ENCODE results near the gene RASA3.

DNA sequence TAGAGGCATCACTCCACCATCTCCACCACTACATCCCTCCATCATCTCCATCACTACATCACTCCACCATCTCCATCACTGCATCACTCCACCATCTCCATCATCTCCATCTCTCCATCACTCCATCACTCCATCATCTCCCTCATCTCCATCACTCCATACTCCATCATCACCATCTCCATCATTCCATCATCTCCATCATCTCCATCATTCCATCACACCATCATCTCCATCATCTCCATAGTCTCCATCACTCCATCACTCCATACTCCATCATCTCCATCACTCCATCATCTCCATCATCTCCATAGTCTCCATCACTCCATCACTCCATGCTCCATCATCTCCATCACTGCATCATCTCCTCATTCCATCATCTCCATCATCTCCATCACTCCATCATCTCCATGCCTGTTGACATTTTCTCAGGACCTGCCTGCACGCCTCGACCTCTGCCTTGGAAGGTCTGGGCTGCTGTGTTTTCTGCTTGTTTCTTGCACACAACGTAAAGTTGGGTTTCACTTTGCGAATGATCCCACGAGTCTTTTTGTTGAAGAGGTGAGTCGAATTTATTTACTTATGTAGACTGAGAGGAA lies 21.2 kb upstream of the RASA3 start:
- TF ChIP-seq, protein P1, sequence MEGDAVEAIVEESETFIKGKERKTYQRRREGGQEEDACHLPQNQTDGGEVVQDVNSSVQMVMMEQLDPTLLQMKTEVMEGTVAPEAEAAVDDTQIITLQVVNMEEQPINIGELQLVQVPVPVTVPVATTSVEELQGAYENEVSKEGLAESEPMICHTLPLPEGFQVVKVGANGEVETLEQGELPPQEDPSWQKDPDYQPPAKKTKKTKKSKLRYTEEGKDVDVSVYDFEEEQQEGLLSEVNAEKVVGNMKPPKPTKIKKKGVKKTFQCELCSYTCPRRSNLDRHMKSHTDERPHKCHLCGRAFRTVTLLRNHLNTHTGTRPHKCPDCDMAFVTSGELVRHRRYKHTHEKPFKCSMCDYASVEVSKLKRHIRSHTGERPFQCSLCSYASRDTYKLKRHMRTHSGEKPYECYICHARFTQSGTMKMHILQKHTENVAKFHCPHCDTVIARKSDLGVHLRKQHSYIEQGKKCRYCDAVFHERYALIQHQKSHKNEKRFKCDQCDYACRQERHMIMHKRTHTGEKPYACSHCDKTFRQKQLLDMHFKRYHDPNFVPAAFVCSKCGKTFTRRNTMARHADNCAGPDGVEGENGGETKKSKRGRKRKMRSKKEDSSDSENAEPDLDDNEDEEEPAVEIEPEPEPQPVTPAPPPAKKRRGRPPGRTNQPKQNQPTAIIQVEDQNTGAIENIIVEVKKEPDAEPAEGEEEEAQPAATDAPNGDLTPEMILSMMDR (IDR thresholded peaks at IDR 0.05) = no peak
- TF ChIP-seq, protein P2, sequence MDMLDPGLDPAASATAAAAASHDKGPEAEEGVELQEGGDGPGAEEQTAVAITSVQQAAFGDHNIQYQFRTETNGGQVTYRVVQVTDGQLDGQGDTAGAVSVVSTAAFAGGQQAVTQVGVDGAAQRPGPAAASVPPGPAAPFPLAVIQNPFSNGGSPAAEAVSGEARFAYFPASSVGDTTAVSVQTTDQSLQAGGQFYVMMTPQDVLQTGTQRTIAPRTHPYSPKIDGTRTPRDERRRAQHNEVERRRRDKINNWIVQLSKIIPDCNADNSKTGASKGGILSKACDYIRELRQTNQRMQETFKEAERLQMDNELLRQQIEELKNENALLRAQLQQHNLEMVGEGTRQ (CRISPR knock-in tag; IDR thresholded peaks at IDR 0.05) = no peak
- TF ChIP-seq EMX1 (CRISPR knock-in tag; IDR thresholded peaks at IDR 0.05) (no peak), ESRRA (CRISPR knock-in tag; IDR thresholded peaks at IDR 0.05; ENCODE audit: borderline replicate concordance) (no peak), SMAD3 (CRISPR knock-in tag; IDR thresholded peaks at IDR 0.05; ENCODE audit: borderline replicate concordance) (no peak), ZNF232 (CRISPR knock-in tag; IDR thresholded peaks at IDR 0.05) (no peak), NFE2L1 (CRISPR knock-in tag; IDR thresholded peaks at IDR 0.05) (no peak)
- TF ChIP-seq, protein P3, sequence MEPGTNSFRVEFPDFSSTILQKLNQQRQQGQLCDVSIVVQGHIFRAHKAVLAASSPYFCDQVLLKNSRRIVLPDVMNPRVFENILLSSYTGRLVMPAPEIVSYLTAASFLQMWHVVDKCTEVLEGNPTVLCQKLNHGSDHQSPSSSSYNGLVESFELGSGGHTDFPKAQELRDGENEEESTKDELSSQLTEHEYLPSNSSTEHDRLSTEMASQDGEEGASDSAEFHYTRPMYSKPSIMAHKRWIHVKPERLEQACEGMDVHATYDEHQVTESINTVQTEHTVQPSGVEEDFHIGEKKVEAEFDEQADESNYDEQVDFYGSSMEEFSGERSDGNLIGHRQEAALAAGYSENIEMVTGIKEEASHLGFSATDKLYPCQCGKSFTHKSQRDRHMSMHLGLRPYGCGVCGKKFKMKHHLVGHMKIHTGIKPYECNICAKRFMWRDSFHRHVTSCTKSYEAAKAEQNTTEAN (CRISPR knock-in tag; IDR thresholded peaks at IDR 0.05) = no peak
- TF ChIP-seq, protein P4, sequence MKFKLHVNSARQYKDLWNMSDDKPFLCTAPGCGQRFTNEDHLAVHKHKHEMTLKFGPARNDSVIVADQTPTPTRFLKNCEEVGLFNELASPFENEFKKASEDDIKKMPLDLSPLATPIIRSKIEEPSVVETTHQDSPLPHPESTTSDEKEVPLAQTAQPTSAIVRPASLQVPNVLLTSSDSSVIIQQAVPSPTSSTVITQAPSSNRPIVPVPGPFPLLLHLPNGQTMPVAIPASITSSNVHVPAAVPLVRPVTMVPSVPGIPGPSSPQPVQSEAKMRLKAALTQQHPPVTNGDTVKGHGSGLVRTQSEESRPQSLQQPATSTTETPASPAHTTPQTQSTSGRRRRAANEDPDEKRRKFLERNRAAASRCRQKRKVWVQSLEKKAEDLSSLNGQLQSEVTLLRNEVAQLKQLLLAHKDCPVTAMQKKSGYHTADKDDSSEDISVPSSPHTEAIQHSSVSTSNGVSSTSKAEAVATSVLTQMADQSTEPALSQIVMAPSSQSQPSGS (CRISPR knock-in tag; IDR thresholded peaks at IDR 0.05; ENCODE audit: borderline replicate concordance, low read depth) = no peak
- TF ChIP-seq, protein P5, sequence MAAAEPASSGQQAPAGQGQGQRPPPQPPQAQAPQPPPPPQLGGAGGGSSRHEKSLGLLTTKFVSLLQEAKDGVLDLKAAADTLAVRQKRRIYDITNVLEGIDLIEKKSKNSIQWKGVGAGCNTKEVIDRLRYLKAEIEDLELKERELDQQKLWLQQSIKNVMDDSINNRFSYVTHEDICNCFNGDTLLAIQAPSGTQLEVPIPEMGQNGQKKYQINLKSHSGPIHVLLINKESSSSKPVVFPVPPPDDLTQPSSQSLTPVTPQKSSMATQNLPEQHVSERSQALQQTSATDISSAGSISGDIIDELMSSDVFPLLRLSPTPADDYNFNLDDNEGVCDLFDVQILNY (CRISPR knock-in tag; IDR thresholded peaks at IDR 0.05) = no peak
- TF ChIP-seq, protein P6, sequence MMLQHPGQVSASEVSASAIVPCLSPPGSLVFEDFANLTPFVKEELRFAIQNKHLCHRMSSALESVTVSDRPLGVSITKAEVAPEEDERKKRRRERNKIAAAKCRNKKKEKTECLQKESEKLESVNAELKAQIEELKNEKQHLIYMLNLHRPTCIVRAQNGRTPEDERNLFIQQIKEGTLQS (CRISPR knock-in tag; conservative IDR thresholded peaks at IDR 0.05) = no peak
- TF ChIP-seq, protein P7, sequence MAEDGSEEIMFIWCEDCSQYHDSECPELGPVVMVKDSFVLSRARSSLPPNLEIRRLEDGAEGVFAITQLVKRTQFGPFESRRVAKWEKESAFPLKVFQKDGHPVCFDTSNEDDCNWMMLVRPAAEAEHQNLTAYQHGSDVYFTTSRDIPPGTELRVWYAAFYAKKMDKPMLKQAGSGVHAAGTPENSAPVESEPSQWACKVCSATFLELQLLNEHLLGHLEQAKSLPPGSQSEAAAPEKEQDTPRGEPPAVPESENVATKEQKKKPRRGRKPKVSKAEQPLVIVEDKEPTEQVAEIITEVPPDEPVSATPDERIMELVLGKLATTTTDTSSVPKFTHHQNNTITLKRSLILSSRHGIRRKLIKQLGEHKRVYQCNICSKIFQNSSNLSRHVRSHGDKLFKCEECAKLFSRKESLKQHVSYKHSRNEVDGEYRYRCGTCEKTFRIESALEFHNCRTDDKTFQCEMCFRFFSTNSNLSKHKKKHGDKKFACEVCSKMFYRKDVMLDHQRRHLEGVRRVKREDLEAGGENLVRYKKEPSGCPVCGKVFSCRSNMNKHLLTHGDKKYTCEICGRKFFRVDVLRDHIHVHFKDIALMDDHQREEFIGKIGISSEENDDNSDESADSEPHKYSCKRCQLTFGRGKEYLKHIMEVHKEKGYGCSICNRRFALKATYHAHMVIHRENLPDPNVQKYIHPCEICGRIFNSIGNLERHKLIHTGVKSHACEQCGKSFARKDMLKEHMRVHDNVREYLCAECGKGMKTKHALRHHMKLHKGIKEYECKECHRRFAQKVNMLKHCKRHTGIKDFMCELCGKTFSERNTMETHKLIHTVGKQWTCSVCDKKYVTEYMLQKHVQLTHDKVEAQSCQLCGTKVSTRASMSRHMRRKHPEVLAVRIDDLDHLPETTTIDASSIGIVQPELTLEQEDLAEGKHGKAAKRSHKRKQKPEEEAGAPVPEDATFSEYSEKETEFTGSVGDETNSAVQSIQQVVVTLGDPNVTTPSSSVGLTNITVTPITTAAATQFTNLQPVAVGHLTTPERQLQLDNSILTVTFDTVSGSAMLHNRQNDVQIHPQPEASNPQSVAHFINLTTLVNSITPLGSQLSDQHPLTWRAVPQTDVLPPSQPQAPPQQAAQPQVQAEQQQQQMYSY (CRISPR knock-in tag; IDR thresholded peaks at IDR 0.05) = no peak
- TF ChIP-seq, protein P8, sequence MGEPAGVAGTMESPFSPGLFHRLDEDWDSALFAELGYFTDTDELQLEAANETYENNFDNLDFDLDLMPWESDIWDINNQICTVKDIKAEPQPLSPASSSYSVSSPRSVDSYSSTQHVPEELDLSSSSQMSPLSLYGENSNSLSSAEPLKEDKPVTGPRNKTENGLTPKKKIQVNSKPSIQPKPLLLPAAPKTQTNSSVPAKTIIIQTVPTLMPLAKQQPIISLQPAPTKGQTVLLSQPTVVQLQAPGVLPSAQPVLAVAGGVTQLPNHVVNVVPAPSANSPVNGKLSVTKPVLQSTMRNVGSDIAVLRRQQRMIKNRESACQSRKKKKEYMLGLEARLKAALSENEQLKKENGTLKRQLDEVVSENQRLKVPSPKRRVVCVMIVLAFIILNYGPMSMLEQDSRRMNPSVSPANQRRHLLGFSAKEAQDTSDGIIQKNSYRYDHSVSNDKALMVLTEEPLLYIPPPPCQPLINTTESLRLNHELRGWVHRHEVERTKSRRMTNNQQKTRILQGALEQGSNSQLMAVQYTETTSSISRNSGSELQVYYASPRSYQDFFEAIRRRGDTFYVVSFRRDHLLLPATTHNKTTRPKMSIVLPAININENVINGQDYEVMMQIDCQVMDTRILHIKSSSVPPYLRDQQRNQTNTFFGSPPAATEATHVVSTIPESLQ (CRISPR knock-in tag; IDR thresholded peaks at IDR 0.05) = no peak
